Osteocyte (in vitro differentiated cells): ENCODE data around the gene FGF11. TPM values are rescaled to one million over a fixed set of nuclear protein-coding genes. Genes with fewer than 3 reads are reported as not detected.
A peak's percentile ranks its signal among the peaks of the same experiment; 100 is the strongest.

Experiments used
- DNase-seq: peaks from one replicate; pipeline ENCODE4 v3.0.0; 2021; ENCODE audit warnings: mixed read lengths; ENCODE audit not compliant: unreplicated experiment; ENCODE audit errors: extremely low spot score
- H3K27ac Mint-ChIP-seq: one replicate; pipeline ENCODE4 v1.8.0; 2021; ENCODE audit warnings: mild to moderate bottlenecking, mixed read lengths; ENCODE audit not compliant: unreplicated experiment
- H3K27me3 Mint-ChIP-seq: one replicate; pipeline ENCODE4 v1.8.0; 2021; ENCODE audit warnings: mixed read lengths; ENCODE audit not compliant: unreplicated experiment
- H3K36me3 Mint-ChIP-seq: one replicate; pipeline ENCODE4 v1.8.0; 2021; ENCODE audit warnings: mixed read lengths; ENCODE audit not compliant: unreplicated experiment
- H3K4me1 Mint-ChIP-seq: one replicate; pipeline ENCODE4 v1.8.0; 2021; ENCODE audit warnings: mixed read lengths; ENCODE audit not compliant: unreplicated experiment
- H3K4me3 Mint-ChIP-seq: one replicate; pipeline ENCODE4 v1.8.0; 2021; ENCODE audit warnings: mild to moderate bottlenecking, moderate library complexity, mixed read lengths; ENCODE audit not compliant: unreplicated experiment
- H3K9me3 Mint-ChIP-seq: one replicate; pipeline ENCODE4 v1.8.0; 2021; ENCODE audit warnings: mixed read lengths; ENCODE audit not compliant: unreplicated experiment
- total RNA-seq: library from RNA; stranded (reverse); gene quantifications from 2 replicates; pipeline ENCODE4 v1.2.1, GENCODE V29; 2021
- TF ChIP-seq, protein P1 (sequence below): fragments of 200-600 bp; sonication (generic); IDR thresholded peaks from 2 replicates; pipeline ENCODE4 v1.5.0; 2021; ENCODE audit warnings: antibody characterized with exemption, mild to moderate bottlenecking, moderate library complexity

Gene FGF11
- total RNA-seq, 1 donor from 2014 or later = 1.3 TPM

DNA sequence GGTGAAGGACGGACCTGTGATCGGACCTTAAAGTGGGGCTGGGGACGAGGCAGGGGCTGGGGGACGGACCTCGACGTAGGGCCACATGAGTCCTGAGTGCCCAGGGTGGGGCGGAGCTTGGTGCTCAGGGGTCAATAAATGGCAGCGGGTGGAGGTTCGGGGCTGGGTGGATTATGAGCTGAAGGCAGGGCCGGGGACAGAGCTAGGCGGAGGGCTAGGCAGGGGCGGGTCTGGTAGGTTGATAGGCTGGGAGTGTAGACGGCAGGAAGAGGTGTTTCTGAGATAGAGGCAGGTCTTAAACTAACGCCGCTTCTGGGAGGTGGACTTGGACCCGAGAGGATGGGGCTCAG lies 6.3 kb downstream of the FGF11 start:
- H3K4me1 Mint-ChIP-seq = peaks cover 17% of the 10 kb centered on the region
- H3K27ac Mint-ChIP-seq = peak overlapping the region; percentile 44
- no peak for DNase-seq
- H3K9me3 Mint-ChIP-seq = no peaks in the 10 kb centered on the region
- peak overlapping the region; percentile 68 for H3K4me3 Mint-ChIP-seq
- H3K27me3 Mint-ChIP-seq = peaks cover 34% of the 10 kb centered on the region
- no peaks in the 10 kb centered on the region for H3K36me3 Mint-ChIP-seq
- TF ChIP-seq, protein P1, sequence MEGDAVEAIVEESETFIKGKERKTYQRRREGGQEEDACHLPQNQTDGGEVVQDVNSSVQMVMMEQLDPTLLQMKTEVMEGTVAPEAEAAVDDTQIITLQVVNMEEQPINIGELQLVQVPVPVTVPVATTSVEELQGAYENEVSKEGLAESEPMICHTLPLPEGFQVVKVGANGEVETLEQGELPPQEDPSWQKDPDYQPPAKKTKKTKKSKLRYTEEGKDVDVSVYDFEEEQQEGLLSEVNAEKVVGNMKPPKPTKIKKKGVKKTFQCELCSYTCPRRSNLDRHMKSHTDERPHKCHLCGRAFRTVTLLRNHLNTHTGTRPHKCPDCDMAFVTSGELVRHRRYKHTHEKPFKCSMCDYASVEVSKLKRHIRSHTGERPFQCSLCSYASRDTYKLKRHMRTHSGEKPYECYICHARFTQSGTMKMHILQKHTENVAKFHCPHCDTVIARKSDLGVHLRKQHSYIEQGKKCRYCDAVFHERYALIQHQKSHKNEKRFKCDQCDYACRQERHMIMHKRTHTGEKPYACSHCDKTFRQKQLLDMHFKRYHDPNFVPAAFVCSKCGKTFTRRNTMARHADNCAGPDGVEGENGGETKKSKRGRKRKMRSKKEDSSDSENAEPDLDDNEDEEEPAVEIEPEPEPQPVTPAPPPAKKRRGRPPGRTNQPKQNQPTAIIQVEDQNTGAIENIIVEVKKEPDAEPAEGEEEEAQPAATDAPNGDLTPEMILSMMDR = no peak

DNA sequence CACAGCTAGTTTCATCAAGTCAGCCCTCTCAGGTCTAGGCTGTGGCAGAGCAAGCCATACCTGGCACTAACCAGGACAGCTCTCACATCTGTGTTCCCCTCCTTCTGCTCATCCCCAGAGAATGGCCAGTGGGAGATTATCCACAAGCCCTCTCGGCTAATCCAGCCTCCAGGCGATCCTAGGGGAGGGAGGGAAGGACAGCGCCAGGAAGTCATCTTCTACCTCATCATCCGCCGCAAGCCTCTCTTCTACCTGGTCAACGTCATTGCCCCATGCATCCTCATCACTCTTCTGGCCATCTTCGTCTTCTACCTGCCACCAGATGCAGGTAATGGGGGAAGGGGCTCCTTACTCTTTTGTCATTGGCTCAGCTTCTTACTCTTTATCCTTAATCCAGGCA lies 9.1 kb downstream of the FGF11 start:
- DNase-seq = no peak
- peaks cover 14% of the 10 kb centered on the region for H3K4me1 Mint-ChIP-seq
- no peak overlapping the region for H3K27ac Mint-ChIP-seq
- H3K9me3 Mint-ChIP-seq = no peaks in the 10 kb centered on the region
- H3K36me3 Mint-ChIP-seq = no peaks in the 10 kb centered on the region
- TF ChIP-seq, protein P1 = no peak
- H3K4me3 Mint-ChIP-seq = no peak overlapping the region
- peaks cover 23% of the 10 kb centered on the region for H3K27me3 Mint-ChIP-seq

DNA sequence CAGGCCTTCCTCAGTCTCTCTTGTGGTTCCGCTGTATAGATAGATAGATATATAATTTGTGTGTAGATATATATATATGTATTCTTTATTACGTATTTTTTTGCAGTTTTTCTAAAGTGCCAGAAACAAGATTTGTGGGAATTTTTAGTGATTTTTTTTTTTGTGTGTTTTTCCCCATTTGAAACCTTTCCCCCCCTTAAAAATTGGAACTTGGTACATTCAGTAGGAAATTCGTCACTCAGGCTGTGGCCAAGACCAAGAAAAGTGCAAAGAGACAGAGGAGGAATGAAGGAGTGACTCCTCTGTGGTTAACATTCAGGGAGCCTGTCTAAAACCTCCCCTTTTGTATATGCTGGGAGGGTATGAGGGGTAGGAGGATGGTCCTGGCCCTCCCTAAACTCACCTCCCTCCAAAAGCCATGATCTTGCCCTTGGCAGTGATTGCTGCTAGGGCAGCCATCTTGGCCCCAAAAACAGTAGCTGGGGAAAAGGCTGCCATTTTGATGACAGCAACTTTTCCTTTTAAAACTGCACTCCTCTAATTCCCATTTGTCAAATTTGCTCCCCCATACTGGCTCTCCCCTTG lies 20.7 kb downstream of the FGF11 start:
- Mint-ChIP-seq H3K27me3 (no peaks in the 10 kb centered on the region), H3K9me3 (no peaks in the 10 kb centered on the region), H3K36me3 (peaks cover 10% of the 10 kb centered on the region), H3K4me3 (no peak overlapping the region), H3K27ac (no peak overlapping the region), H3K4me1 (peaks cover 15% of the 10 kb centered on the region)
- no peak for DNase-seq
- TF ChIP-seq, protein P1 = no peak

DNA sequence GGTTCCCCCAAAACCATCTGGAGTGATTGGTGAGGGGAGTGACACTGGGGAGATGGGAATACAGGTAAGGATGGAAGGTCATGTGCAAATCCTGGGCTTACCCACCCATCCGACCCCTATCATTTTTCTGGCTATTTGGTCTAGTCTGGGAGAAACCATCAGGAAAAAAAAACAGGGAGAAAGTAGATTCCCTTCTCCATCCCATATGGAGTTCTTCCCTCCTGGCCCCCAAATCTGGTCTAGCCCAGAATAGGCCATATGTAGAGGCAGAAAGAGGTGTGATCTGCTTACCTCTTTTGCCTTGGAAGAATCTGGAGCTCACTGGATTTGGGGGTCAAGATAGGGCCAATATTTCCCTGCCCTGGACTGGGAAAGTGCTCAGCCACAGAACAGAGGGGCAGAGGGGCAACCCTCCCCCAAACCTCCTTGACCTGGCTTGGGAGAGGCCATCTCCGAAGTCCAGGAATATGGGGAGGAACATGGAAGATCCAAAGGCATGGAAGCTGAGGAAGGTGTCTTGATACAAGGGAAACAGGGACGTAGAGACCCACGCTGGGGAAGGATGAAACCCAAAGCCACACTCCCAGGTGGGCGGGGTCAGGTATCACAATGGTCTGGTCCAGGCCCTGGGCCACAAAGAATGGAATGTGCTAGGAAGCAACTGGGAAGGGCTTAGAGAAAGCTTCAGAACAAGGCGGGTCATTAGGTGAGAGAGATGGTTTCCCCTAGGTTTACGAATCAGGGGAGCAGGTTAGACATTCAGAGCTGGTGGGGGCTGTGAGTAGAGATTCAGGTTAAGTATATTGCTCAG lies 21.7 kb downstream of the FGF11 start:
- Mint-ChIP-seq H3K4me1 (peaks cover 9% of the 10 kb centered on the region), H3K27ac (no peak overlapping the region), H3K9me3 (no peaks in the 10 kb centered on the region), H3K4me3 (no peak overlapping the region), H3K27me3 (no peaks in the 10 kb centered on the region), H3K36me3 (peaks cover 10% of the 10 kb centered on the region)
- DNase-seq = no peak
- TF ChIP-seq, protein P1 = no peak
